Thyroid gland (tissue), 4 donors: ENCODE data around the gene CUL2.

ENCODE experiments used
- CTCF ChIP-seq, 6 experiments: fragments of 200-600 bp in 3 of 6; fragments of 450-650 bp in 3 of 6; sonication (generic) in 3 of 6; IDR thresholded peaks; one replicate each; pipeline ENCODE4 v1.5.1; 2016 to 2019; ENCODE audit warnings: antibody characterized with exemption in 6 of 6, mild to moderate bottlenecking in 2 of 6, inconsistent platforms in 1 of 6, moderate library complexity in 1 of 6
- POLR2A ChIP-seq, 2 donors: fragments of 450-650 bp; IDR thresholded peaks; one replicate each; pipeline ENCODE4 v1.6.1; 2017; ENCODE audit warnings: antibody characterized with exemption in 2 of 2, mild to moderate bottlenecking in 2 of 2, moderate library complexity in 1 of 2

GRCh38 chr10:34996843-34997242 lies 93.3 kb downstream of the CUL2 start:
- TF ChIP-seq POLR2A (IDR thresholded peaks at IDR 0.05) (no peak), CTCF (IDR thresholded peaks at IDR 0.05) (no peak)
